ENCODE data around the gene NADSYN1.

DNA sequence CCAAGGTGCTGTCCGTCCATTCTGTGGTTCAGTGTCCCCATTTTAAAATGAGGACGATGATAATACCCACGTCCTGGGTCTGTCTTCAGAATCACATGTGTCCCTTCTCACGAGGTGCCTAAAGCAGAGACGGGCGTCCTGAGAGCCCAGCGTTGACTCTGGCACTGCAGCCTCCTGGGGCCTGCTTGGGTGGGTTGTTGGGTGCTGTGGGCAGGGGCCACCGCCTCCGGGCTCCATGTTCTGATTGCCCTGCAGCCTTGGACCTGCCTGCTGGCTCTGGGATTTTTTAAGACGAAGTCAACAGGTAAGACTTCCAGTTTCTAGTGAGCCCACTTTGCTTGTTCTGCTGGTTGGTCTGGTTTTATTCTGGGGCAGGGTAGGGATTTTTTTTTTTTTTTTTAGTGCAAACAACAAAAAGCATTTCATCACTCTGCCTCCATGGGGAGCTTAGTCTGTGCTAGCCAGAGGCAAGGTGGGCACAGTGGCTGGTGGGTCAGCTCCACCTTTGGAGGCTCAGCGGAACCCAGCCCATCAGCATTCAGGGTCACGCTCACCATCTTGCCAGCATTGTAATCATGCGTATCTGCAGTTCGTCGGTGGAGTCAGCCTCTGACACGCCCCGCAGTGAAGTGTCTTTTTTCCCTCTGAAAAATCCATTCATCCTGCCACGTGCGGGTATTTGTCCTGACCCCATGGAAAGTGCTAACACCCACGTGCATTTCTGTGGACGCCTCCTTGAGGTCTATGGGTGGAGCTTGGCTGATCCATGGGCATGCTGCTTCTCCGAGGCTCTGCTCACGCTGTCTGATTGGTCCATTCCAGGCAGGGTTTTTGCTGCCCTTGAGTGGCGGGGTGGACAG lies 28.3 kb downstream of the NADSYN1 start:
- TF ChIP-seq, protein P1, sequence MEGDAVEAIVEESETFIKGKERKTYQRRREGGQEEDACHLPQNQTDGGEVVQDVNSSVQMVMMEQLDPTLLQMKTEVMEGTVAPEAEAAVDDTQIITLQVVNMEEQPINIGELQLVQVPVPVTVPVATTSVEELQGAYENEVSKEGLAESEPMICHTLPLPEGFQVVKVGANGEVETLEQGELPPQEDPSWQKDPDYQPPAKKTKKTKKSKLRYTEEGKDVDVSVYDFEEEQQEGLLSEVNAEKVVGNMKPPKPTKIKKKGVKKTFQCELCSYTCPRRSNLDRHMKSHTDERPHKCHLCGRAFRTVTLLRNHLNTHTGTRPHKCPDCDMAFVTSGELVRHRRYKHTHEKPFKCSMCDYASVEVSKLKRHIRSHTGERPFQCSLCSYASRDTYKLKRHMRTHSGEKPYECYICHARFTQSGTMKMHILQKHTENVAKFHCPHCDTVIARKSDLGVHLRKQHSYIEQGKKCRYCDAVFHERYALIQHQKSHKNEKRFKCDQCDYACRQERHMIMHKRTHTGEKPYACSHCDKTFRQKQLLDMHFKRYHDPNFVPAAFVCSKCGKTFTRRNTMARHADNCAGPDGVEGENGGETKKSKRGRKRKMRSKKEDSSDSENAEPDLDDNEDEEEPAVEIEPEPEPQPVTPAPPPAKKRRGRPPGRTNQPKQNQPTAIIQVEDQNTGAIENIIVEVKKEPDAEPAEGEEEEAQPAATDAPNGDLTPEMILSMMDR (IDR thresholded peaks at IDR 0.05; ENCODE audit: low read length) = no peak
- no peak for TF ChIP-seq EZH2phosphoT487 (IDR thresholded peaks at IDR 0.05; ENCODE audit: low read length)
